Neuronal stem cell (in vitro differentiated cells): ENCODE results near the gene SPATA4.

Experiments used
- DNase-seq: peaks from one replicate; pipeline ENCODE4 v3.0.0-alpha.2; 2013; ENCODE audit warnings: low spot score
- H2AFZ ChIP-seq: one replicate; pipeline ENCODE4 v1.6.1; 2013; ENCODE audit warnings: mild to moderate bottlenecking, low read length, inconsistent platforms
- H2AK5ac ChIP-seq: 2 replicates; pipeline ENCODE4 v1.6.1; 2013; ENCODE audit warnings: low read depth, mild to moderate bottlenecking, inconsistent platforms, low read length, moderate library complexity, mixed read lengths
- H2BK120ac ChIP-seq: 2 replicates; pipeline ENCODE4 v1.6.1; 2013; ENCODE audit warnings: low read depth, mild to moderate bottlenecking, inconsistent platforms, low read length, moderate library complexity, mixed read lengths
- H2BK12ac ChIP-seq: one replicate; pipeline ENCODE4 v1.6.1; 2013; ENCODE audit warnings: low read length, inconsistent platforms
- H2BK15ac ChIP-seq: 2 replicates; pipeline ENCODE4 v1.6.1; 2013; ENCODE audit warnings: mild to moderate bottlenecking, low read length, inconsistent platforms, mixed read lengths
- H2BK5ac ChIP-seq: one replicate; pipeline ENCODE4 v1.6.1; 2013; ENCODE audit warnings: inconsistent platforms, mild to moderate bottlenecking, low read length, moderate library complexity
- H3K14ac ChIP-seq: one replicate; pipeline ENCODE4 v1.6.1; 2013; ENCODE audit warnings: low read length, inconsistent platforms
- H3K18ac ChIP-seq: 2 replicates; pipeline ENCODE4 v1.6.1; 2013; ENCODE audit warnings: low read length, inconsistent platforms
- H3K23ac ChIP-seq: 2 replicates; pipeline ENCODE4 v1.6.1; 2013; ENCODE audit warnings: low read depth, mild to moderate bottlenecking, mixed read lengths, low read length, inconsistent platforms; ENCODE audit not compliant: poor library complexity
- H3K27ac ChIP-seq: replicated peaks from 3 replicates; pipeline ENCODE4 v1.5.1; 2013; ENCODE audit warnings: low read length, inconsistent platforms
- H3K27me3 ChIP-seq, 3 experiments: 2 replicates each; pipeline ENCODE4 v1.6.1; 2013; ENCODE audit warnings: low read length in 3 of 3, mild to moderate bottlenecking in 2 of 3, inconsistent platforms in 1 of 3, low read depth in 1 of 3, mixed read lengths in 1 of 3, moderate library complexity in 1 of 3; ENCODE audit not compliant: control insufficient read depth in 3 of 3, insufficient read depth in 3 of 3
- H3K36me3 ChIP-seq, 2 donors: replicated peaks in 1 of 2; 2 replicates each; pipeline ENCODE4 v1.6.1; 2013; ENCODE audit warnings: low read length in 2 of 2; ENCODE audit not compliant: control insufficient read depth in 2 of 2, insufficient read depth in 2 of 2
- H3K4ac ChIP-seq: 2 replicates; pipeline ENCODE4 v1.6.1; 2013; ENCODE audit warnings: inconsistent platforms, mild to moderate bottlenecking, low read length, moderate library complexity
- H3K4me1 ChIP-seq, 2 donors: 1 replicate in 1 of 2; 2 replicates in 1 of 2; pipeline ENCODE4 v1.6.1; 2013; ENCODE audit warnings: low read length in 2 of 2, low read depth in 1 of 2; ENCODE audit not compliant: control insufficient read depth in 2 of 2, insufficient read depth in 1 of 2
- H3K4me2 ChIP-seq: one replicate; pipeline ENCODE4 v1.6.1; 2013; ENCODE audit warnings: mild to moderate bottlenecking, low read length, inconsistent platforms; ENCODE audit not compliant: insufficient read depth, poor library complexity, severe bottlenecking
- H3K4me3 ChIP-seq, 2 donors: 2 replicates each; pipeline ENCODE4 v1.5.1; 2013; ENCODE audit warnings: low read length in 2 of 2, mild to moderate bottlenecking in 2 of 2, inconsistent platforms in 1 of 2, moderate library complexity in 1 of 2
- H3K79me1 ChIP-seq: one replicate; pipeline ENCODE4 v1.6.1; 2013; ENCODE audit warnings: low read depth, mild to moderate bottlenecking, inconsistent platforms, low read length, moderate library complexity
- H3K9ac ChIP-seq: one replicate; pipeline ENCODE4 v1.6.1; 2013; ENCODE audit warnings: mild to moderate bottlenecking, low read depth, low read length, inconsistent platforms; ENCODE audit not compliant: poor library complexity
- H3K9me3 ChIP-seq, 2 donors: replicated peaks in 1 of 2; 2 replicates each; pipeline versions ENCODE3 to v1.6.1; 2013; ENCODE audit warnings: low read length in 2 of 2, mild to moderate bottlenecking in 2 of 2, inconsistent platforms in 1 of 2, low read depth in 1 of 2, mixed read lengths in 1 of 2, moderate library complexity in 1 of 2; ENCODE audit not compliant: control insufficient read depth in 2 of 2, insufficient read depth in 1 of 2
- H4K8ac ChIP-seq: one replicate; pipeline ENCODE4 v1.6.1; 2013; ENCODE audit warnings: low read depth, mild to moderate bottlenecking, inconsistent platforms, low read length, moderate library complexity
- H4K91ac ChIP-seq: one replicate; pipeline ENCODE4 v1.6.1; 2013; ENCODE audit warnings: low read length, low read depth, mild to moderate bottlenecking, inconsistent platforms; ENCODE audit not compliant: poor library complexity
- WGBS, 2 donors: extraction: QIAGEN DNeasy Blood & Tissue Kit; methylation state at CpG; one replicate each; pipeline ENCODE4 v1.1.7; 2013; ENCODE audit warnings: missing lambda C conversion rate in 2 of 2, mixed read lengths in 1 of 2; ENCODE audit not compliant: insufficient read length in 2 of 2, insufficient replicate concordance in 1 of 2; ENCODE audit errors: extremely low coverage in 2 of 2; 5-methylcytosine and 5-hydroxymethylcytosine counted together

Gene SPATA4

DNA sequence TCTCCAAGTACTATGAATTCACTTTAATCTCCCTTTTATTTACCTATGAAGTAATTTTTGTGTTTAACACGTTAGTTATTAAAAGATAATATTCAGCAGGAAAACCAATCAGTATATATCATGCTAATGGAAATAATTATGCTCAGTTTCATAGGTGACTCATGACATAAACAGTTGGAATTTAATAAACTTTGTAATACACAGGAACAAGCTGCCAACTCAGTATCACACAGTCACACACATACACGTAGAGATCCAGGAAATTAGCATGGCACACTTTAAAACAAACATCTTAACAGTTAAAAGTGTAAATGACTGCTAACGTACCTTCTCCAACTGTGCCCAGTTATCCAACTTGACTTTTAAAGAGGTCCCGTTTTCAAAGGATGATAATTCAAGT, 2.3 kb downstream of the SPATA4 start:
- no peak for DNase-seq
- Histone ChIP-seq H4K8ac (no peak overlapping the region), H3K4me2 (no peak overlapping the region), H3K9ac (no peak overlapping the region), H2AFZ (no peak overlapping the region), H4K91ac (no peak overlapping the region), H3K4ac (no peak overlapping the region), H3K4me3 (no peak overlapping the region), H2BK15ac (no peak overlapping the region), H3K23ac (no peak overlapping the region), H3K27me3 (no peaks in the 10 kb centered on the region), H3K79me1 (no peaks in the 10 kb centered on the region), H3K36me3 (no peaks in the 10 kb centered on the region), H2BK12ac (no peak overlapping the region), H3K27ac (no peak overlapping the region), H2AK5ac (no peak overlapping the region), H3K4me1 (no peaks in the 10 kb centered on the region), H2BK5ac (no peak overlapping the region), H3K9me3 (no peaks in the 10 kb centered on the region), H2BK120ac (no peak overlapping the region), H3K14ac (no peak overlapping the region), H3K18ac (no peak overlapping the region)
- WGBS, 2 donors, result no CpG with 5 or more reads among the region's 4 CpGs

DNA sequence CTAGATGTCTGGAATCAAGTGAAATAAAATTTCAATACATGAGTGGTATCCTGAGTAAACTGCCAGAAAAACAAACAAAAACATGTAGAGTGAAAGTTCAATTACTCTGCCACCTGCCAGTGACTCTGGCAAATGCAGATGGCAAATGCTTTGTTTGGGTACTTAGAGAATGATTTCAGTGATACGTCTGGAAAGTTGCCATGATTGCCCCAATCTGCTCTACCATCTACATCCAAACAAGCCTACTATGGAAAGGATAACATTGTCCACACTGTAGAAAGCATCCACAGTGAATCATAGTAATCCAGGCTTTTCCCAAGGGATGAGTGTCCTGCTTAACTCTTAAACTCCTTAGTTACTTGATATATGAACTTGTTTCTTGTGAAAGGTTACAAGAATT, 3.4 kb downstream of the SPATA4 start:
- Histone ChIP-seq H3K36me3 (no peaks in the 10 kb centered on the region), H2BK12ac (no peak overlapping the region), H3K4ac (no peak overlapping the region), H2AK5ac (no peak overlapping the region), H2BK120ac (no peak overlapping the region), H3K9ac (no peak overlapping the region), H3K27ac (no peak overlapping the region), H3K4me1 (no peaks in the 10 kb centered on the region), H4K8ac (no peak overlapping the region), H2BK5ac (no peak overlapping the region), H3K23ac (no peak overlapping the region), H3K27me3 (no peaks in the 10 kb centered on the region), H3K4me2 (no peak overlapping the region), H3K4me3 (no peak overlapping the region), H4K91ac (no peak overlapping the region), H3K9me3 (no peaks in the 10 kb centered on the region), H2AFZ (no peak overlapping the region), H3K18ac (no peak overlapping the region), H2BK15ac (no peak overlapping the region), H3K79me1 (no peaks in the 10 kb centered on the region), H3K14ac (no peak overlapping the region)
- no CpG with 5 or more reads among the region's 1 CpG for WGBS, 2 donors
- DNase-seq, result no peak

DNA sequence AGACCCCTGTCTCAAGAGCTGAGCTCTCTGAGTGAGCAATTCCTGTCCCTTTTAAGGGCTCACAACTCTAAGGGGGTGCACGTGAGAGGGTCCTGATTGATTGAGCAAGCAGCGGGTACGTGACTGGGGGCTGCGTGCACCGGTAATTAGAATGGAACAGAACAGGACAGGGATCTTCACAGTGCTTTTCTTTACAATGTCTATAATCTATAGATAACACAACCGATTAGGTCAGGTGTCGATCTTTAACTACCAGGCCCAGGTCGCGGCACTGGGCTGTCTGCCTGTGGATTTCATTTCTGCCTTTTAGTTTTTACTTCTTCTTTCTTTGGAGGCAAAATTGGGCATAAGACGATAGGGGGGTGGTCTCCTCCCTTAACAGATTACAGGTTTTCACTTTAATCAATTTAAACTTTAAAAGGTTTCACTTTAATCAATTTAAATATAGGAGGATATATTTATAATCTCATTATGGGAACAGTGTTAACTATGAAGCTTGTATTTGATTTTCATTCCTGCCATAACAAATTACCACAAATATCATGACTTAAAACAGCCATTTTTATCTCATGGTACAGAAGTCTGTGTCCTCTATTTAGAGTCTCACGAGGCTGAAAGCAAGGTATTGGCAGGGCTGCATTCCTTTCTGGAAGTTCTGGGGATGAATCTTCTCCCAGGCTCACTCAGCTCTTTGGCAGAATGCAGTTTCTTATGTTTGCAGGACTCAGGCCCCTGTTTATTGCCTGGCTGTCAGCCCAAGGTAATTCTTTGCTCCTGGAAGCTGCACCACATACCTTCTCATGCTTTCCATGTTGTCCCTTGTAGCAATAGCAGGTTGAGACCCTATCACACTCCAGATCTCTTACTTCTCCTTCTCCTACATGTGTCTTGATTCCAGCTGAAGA, 5.2 kb downstream of the SPATA4 start:
- DNase-seq, result no peak
- H3K36me3 ChIP-seq, result no peaks in the 10 kb centered on the region
- no peak overlapping the region for H4K8ac ChIP-seq
- no peak overlapping the region for H3K4ac ChIP-seq
- H3K4me2 ChIP-seq, result no peak overlapping the region
- H3K27ac ChIP-seq, result no peak overlapping the region
- no peaks in the 10 kb centered on the region for H3K27me3 ChIP-seq
- no peaks in the 10 kb centered on the region for H3K9me3 ChIP-seq
- no CpG with 5 or more reads among the region's 11 CpGs for WGBS, 2 donors
- no peak overlapping the region for H3K23ac ChIP-seq
- H2AFZ ChIP-seq, result peak overlapping the region; percentile 55
- no peaks in the 10 kb centered on the region for H3K4me1 ChIP-seq
- no peak overlapping the region for H2BK5ac ChIP-seq
- H3K4me3 ChIP-seq, result no peak overlapping the region
- H4K91ac ChIP-seq, result no peak overlapping the region
- no peak overlapping the region for H3K14ac ChIP-seq
- H3K18ac ChIP-seq, result no peak overlapping the region
- H2BK15ac ChIP-seq, result no peak overlapping the region
- H2BK12ac ChIP-seq, result no peak overlapping the region
- H3K79me1 ChIP-seq, result no peaks in the 10 kb centered on the region
- no peak overlapping the region for H2AK5ac ChIP-seq
- H3K9ac ChIP-seq, result no peak overlapping the region
- no peak overlapping the region for H2BK120ac ChIP-seq

DNA sequence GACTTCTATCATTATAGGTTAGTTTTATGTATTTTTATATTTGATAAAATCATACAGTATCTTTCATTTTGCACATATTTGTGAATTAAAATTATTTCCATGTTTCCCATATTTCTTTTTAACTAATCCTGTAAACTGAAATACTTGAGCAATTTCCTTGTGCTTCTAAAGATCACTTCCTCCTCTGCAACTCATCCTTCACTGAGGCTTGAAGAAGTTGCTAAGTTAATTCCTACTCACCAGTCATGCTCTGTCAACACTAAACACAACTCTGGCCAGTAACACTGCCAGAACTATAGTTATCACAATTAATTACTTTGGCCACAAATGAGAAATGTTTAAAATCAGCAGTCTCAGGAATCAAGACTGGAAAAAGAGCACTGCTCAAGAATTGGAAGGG, 6.7 kb downstream of the SPATA4 start:
- no peak overlapping the region for H2AFZ ChIP-seq
- no peak overlapping the region for H3K18ac ChIP-seq
- H2BK5ac ChIP-seq, result no peak overlapping the region
- H3K23ac ChIP-seq, result no peak overlapping the region
- no peak overlapping the region for H2BK15ac ChIP-seq
- no peak overlapping the region for H3K9ac ChIP-seq
- no peak overlapping the region for H2BK120ac ChIP-seq
- no peaks in the 10 kb centered on the region for H3K79me1 ChIP-seq
- no peak overlapping the region for H2BK12ac ChIP-seq
- no peaks in the 10 kb centered on the region for H3K27me3 ChIP-seq
- no peak overlapping the region for H3K4ac ChIP-seq
- H3K14ac ChIP-seq, result no peak overlapping the region
- H3K4me3 ChIP-seq, result no peak overlapping the region
- no peak overlapping the region for H4K8ac ChIP-seq
- no peak overlapping the region for H3K27ac ChIP-seq
- H3K4me1 ChIP-seq, result no peaks in the 10 kb centered on the region
- no peak overlapping the region for H4K91ac ChIP-seq
- no peak overlapping the region for H2AK5ac ChIP-seq
- no peak for DNase-seq
- no peak overlapping the region for H3K4me2 ChIP-seq
- H3K9me3 ChIP-seq, result no peaks in the 10 kb centered on the region
- no peaks in the 10 kb centered on the region for H3K36me3 ChIP-seq
